GM19099 (cell line): ENCODE results near the gene GREB1L.

Experiments used
- POLR2A ChIP-seq: IDR thresholded peaks from 3 replicates; pipeline ENCODE4 v1.6.1; 2011; ENCODE audit warnings: low read depth; ENCODE audit not compliant: insufficient read length; ENCODE audit errors: extremely low read depth

The GREB1L gene

DNA sequence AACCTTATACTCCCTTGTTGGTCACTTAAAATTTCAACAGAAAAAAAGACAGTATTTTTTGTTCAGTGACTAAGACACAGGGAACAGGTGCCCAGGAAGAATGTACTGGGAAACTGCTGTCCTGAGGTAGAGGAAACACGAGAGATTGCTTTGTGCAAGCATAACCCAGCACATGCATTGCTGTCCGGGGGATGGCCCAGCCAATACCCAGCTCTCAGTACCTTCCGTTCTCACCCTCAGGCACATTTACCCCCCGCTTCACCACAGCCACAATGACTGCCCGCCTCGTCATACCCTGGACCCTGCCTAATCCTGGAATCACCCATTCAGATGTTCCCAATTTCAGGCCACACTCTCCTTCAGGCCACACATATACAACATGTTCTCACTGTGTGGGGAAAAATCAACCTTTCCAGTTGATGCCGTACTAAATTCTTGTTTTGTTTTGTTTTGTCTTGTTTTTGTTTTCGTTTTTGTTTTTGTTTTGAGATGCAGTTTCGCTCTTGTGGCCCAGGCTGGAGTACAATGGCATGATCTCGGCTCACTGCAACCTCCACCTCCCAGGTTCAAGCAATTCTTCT lies 217.8 kb downstream of the GREB1L start:
- no peak for TF ChIP-seq POLR2A

DNA sequence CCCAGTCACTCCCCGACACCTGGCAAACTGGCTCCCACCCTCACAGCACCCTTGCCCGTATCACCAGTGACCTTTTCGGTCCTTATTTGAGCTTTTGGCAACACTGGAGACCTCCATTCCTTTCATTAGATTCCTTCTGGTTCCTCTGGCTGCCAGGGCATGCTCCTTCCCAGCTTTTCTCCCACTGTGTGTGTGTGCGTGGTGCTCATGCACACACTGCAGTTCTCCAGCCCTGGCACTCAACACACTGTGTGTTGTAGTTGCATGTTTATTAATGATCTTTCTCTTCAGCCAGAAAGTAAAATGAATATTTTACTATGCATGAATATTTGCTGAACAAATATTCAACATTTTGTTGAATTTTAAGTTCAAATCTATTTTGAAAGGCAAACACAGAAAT lies 219.4 kb downstream of the GREB1L start:
- no peak for TF ChIP-seq POLR2A

DNA sequence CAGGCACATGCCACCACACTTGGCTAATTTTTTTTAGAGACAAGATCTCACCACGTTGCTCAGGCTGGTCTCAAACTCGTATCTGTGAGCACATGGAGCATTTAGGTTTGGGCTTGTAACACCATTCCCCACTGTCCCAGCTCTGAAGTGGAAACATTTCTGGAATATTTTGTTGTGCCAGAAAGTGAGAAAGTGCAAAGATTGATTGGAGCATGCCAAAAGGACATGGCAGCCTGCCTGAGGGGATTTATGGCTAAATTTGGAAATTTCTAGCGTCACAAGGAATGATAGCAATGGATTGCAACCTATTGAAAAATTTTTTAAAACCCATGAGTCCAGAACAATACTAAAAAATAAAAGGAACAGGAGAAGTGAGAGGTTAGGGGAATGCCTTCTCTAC lies 221.7 kb downstream of the GREB1L start:
- no peak for TF ChIP-seq POLR2A

DNA sequence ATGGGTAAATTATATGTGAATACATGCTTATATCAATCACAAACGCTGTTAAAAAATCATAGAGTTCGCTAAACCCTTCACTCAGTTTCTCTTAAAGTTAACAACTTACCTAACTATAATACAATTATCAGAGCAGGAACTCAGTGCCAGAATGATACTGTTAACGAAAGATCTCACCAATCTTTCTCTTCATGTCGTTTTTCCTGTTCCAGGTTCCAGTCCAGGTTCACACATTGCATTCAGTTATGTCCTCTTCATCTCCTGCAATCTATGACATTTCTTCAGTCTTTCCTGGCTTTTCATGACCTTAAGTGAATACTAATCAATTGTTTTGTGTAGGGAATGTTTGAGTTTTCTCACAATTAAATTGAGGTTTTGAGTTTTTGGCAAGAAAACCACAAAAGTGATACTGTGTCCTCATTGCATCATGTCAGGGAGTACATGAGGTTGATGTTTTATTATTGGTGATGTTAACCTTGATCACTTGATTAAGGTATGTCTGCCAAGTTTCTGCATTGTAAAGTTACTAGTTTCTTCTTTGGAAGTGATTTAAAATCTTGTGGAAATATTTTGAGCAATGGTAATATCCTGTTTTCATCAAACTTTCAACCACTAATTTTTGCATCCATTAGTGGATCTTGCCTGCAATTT lies 226.6 kb downstream of the GREB1L start:
- TF ChIP-seq POLR2A: no peak

DNA sequence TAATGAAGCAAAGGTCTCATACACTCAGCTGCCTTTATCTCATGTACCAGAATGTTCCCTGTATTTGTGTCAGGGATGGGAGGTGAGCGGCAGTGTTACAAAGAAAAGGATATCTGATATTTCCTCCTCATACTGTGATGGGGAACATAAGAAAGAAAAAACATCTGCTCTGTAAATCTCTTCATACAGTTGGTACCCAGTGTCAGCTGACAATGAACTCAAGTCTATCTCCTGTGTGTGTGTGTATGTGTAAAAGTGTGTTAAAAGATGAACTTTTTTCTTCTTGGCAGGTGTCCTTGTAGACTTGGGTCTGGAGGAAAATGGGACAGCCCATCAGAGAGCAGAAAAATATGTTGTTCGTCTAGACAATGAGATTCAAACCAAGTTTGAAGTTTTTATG lies 230.7 kb downstream of the GREB1L start:
- no peak for TF ChIP-seq POLR2A

DNA sequence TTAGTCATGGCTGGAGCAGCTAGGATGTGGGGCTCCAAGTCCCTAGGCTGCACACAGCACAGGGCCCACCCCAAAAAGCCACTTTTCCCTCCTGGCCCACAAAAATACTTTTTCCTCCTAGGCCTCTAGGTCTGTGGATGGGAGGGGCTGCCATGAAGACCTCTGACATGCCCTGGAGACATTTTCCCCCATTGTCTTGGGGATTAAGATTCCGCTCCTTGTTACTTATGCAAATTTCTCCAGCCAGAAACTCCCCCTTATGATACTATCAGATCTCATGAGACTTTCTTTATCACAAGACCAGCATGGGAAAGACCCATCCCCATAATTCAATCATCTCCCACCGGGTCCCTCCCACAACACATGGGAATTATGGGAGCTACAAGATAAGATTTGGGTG lies 232.6 kb downstream of the GREB1L start:
- TF ChIP-seq POLR2A: no peak

DNA sequence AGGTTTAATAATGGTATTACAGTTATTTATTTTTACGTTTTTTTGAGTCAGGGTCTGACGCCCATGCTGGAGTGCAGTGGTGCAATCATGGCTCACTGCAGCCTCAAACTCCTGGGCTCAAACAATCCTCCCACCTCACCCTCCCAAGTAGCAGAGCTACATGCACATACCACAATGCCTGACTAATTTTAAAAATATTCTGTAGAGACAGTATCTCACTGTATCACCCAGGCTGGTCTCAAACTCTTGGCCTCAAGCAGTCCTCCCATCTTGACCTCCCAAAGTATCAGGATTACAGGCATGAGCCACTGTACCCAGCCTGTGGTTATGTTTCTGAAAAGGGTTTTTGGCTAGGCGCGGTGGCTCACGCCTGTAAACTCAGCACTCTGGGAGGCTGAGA lies 237.7 kb downstream of the GREB1L start:
- TF ChIP-seq POLR2A: no peak

DNA sequence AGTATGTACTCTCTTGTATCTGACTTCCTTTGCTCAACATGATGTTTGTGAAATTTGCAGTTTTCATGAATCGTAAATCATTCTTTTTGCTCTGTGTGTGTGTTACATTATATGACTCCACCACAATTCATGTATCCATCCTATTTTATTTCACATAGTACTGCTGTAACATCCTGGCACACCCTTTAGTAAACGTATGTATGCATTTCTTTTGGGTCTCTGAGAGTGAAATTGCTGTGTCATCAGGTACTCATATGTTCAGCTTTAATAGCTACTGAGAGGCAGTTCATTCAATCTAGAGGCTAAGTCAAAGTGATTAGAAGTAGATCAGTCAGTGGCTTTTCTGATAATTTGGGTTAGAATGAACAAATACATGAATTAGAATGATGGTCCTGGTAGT lies 239.7 kb downstream of the GREB1L start:
- no peak for TF ChIP-seq POLR2A

DNA sequence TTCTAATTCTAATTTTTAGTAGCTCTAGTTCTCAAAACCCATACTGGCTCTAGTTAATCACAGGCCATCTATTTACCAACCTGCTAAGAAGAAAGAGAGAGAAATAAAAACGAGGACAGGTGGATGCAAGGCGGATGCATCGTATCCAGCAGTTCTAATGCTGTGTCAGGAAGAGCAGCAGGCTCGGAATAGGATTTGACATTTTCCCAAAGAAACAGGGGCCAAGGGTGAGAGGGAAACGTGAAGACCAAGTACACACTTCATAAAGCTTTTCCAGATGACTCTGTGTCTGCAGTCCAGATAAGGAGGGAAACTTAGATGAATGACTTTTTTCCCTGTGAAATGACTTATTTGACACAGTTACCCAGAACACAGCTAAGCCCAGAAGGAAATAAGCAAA lies 241.0 kb downstream of the GREB1L start:
- TF ChIP-seq POLR2A: no peak

DNA sequence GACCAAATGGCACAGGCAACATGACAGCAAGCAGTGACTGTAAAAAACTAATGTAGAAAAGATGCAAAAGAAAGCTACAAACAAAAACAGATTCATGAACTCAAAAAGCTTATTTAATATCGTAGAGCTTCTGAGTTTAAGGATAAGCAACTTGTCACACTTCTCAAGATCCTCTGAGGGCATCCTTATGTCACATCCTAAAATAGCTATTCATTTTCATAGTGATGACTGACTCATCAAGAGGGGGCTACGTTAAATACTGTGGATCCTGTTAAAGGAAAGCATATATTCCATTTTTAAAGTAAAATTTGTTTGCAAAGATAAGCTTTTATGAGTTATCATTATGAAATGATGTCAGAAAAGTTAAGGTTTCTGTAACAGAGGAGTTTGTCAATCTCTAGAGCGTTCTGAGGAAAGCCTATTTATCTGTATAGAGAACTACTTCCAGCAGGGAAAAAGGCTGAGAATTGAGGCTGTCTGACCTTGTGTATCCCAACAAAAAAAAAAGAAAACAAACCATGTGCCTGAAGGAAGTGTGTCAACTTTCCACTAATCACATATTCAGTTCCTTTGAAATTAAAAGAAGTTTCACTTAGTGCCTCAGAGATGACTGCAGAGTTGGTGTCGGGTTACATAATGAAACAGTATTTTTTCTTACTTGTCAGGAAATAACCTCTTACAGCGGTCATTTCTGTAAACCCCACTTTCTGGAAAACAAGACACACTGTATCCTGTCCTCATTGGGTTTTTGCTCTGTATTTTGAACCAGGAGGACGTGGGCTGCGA lies 243.0 kb downstream of the GREB1L start:
- no peak for TF ChIP-seq POLR2A

DNA sequence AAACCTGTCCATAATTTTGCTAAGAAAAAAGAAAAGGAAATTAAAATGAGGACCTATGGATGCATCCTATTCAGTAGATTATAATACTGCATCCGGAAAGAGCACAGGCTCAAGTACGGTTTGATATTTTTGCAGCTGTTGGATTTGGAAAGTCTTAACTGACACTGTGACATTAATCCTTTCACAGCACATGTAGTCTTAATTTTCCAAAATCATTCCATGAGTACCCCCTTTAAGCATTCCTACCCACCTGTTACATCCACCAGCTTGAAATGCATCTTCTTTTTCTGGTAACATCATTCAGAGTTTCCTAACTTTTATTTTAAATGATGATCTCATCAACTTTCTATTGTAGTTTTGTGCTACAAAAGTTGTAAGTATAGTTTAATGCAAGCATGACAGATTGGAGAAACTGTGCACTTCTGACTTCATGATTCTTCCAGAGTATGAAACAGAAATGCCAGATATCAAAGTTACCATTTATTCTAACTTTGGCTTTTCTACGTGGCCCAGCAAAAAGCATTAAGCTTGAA lies 244.9 kb downstream of the GREB1L start:
- no peak for TF ChIP-seq POLR2A

DNA sequence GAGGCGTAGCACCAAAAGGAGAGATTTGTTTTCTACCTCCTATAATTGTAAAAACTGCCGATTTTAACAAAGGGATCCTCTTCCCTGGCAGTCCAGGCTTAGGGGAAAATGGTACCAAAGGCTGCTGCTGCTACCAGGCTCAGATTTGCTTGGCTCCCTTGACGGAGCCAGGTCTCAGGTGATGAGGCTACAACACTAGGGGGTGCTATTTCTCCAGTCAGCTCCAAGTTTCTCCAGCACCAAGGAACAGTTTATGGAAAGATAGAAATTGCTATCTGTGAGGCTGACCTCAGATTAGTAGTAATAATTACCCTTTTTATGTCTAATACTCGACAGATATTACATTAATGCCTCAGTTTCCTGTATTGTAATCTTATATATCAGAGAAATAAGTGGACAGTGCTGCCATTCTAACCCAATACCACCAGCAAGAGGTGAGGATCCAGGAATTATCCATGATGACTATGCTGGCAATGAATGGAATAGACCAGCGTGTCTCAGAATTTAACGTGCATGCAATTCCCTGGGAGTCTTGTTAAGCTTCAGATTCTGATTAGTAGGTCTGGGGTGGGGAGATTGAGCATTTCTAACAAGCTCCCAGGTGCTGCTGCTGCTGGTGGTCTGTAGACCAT lies 247.2 kb downstream of the GREB1L start:
- no peak for TF ChIP-seq POLR2A

DNA sequence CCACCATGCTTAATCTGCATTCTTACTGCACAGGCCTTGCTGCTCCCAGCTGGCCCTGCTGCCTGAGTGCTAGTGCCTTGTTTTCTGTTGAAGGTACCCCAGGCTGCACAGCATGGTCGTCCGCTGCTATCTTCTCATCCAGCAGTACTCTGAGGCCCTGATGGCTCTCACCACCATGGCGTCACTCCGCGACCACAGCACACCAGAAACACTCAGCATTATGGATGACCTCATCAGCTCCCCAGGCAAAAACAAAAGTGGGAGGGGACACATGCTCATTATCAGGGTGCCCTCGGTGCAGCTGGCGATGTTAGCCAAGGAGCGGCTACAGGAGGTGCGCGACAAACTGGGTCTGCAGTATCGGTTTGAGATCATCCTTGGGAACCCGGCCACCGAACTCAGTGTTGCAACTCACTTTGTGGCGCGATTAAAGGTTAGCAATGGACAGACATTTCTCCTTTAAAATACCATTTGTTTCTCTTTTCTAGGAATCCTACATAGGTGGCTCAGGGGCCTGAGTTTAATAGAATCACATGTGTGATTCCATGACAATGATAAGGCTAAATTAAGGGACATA lies 248.0 kb downstream of the GREB1L start:
- no peak for TF ChIP-seq POLR2A

DNA sequence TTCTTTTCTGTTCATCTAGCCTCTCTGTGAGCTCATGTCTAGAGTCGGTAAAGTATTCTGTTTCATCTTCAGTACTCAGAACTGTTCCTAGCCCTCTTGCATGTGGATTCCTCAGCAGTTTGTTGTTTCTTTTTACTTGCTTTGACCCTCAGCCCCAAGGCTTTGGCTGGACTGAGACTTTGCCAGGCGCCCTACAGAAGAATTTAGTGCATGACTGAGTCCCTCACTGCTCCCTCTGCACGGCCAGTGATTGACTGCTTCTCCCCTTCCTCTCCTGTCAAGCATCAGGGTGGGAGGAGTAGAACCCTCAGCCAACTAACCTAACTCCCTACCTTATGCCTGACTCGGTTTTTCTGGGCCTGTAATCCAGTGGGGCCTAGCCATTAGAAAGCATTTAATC lies 248.7 kb downstream of the GREB1L start:
- TF ChIP-seq POLR2A: no peak

DNA sequence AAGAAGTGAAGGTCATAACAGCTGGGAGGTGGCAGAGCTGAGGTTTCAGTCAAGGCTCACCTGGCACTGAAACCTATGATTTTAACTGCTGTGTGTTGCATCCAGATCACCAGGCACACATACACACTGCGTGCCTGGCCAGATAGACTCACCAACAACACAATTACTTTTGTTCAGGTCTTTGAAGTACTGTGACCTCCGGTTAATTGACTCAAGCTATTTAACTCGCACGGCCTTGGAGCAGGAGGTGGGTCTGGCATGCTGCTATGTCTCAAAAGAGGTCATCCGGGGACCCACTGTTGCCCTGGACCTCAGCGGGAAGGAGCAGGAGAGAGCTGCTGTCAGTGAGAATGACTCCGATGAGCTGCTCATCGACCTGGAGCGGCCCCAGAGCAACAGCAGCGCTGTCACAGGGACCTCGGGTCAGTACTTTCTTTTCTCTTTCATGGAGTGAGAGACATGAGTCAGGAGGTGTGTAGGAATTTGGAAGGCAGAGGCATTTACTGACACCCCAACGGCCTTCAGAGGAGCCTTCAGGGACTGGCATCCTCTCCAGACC lies 254.3 kb downstream of the GREB1L start:
- no peak for TF ChIP-seq POLR2A
